Measurements from ENCODE around the gene KCNQ5.

Gene KCNQ5

GRCh38 chr6:73157870-73158269 lies 536.0 kb downstream of the KCNQ5 start:
- H3K4me3 ChIP-seq (ENCODE audit: low read length), result no peak overlapping the region
- no peak for DNase-seq (ENCODE audit: low read depth)
- TF ChIP-seq CTCF (conservative IDR thresholded peaks at IDR 0.05; ENCODE audit: low read length), result no peak

- no peak for TF ChIP-seq CTCF (conservative IDR thresholded peaks at IDR 0.05; ENCODE audit: low read length)
- no peak overlapping the region for H3K4me3 ChIP-seq (ENCODE audit: low read length)
- DNase-seq (ENCODE audit: low read depth), result no peak
Observed at GRCh38 chr6:73169111-73169510, 547.2 kb downstream of the KCNQ5 start.

- H3K4me3 ChIP-seq (ENCODE audit: low read length), result no peak overlapping the region
- TF ChIP-seq CTCF (conservative IDR thresholded peaks at IDR 0.05; ENCODE audit: low read length), result no peak
- DNase-seq (ENCODE audit: low read depth), result no peak
Observed at GRCh38 chr6:73169633-73170032, 547.8 kb downstream of the KCNQ5 start.

- no peak for DNase-seq (ENCODE audit: low read depth)
- TF ChIP-seq CTCF (conservative IDR thresholded peaks at IDR 0.05; ENCODE audit: low read length), result no peak
Observed at GRCh38 chr6:73174646-73175045, 552.8 kb downstream of the KCNQ5 start.

GRCh38 chr6:73176057-73176456 lies 554.2 kb downstream of the KCNQ5 start:
- no peak for DNase-seq (ENCODE audit: low read depth)
- TF ChIP-seq CTCF (conservative IDR thresholded peaks at IDR 0.05; ENCODE audit: low read length), result no peak
- H3K4me3 ChIP-seq (ENCODE audit: low read length), result no peak overlapping the region

More at GRCh38 chr6:73174646-73175045, 552.8 kb downstream of the KCNQ5 start:
- no peak overlapping the region for H3K4me3 ChIP-seq (ENCODE audit: low read length)

- TF ChIP-seq CTCF (conservative IDR thresholded peaks at IDR 0.05; ENCODE audit: low read length), result no peak
- no peak overlapping the region for H3K4me3 ChIP-seq (ENCODE audit: low read length)
- DNase-seq (ENCODE audit: low read depth), result no peak
Observed at GRCh38 chr6:73177221-73177944, 555.5 kb downstream of the KCNQ5 start.

- peak; percentile 29 for DNase-seq (ENCODE audit: low read depth)
- no peak for TF ChIP-seq CTCF (conservative IDR thresholded peaks at IDR 0.05; ENCODE audit: low read length)
- peak overlapping the region; percentile 55 for H3K4me3 ChIP-seq (ENCODE audit: low read length)
Observed at GRCh38 chr6:73180076-73180738, 558.3 kb downstream of the KCNQ5 start.
